ENCODE measurements around the gene SEMA5A.

The SEMA5A gene

DNA sequence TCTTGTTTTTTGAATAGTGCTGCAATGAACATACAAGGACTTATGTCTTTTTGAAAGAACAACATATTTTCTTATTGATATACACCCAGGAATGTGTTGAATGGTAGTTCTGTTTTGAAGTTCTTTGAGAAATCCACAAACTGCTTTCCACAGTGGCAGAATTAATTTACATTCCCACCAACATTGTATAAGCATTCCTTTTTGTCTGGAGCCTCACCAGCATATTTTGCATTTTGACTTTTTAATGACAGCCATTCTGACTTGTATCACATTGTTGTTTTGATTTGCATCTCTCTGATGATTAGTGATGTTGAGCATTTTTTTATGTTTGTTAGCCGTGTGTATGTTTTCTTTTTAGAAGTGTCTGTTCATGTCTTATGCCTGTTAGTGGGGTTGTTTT, 524.9 kb downstream of the SEMA5A start:
- H3K4me1 ChIP-seq (ENCODE audit: control insufficient read depth, insufficient read depth, low read length): no peaks in the 10 kb centered on the region
- POLR2A ChIA-PET: no interaction called here
- TF ChIP-seq ZNF138 (tag by site-specific recombination; IDR thresholded peaks at IDR 0.05; ENCODE audit: borderline replicate concordance) (no peak), ZNF621 (tag by site-specific recombination; IDR thresholded peaks at IDR 0.05) (no peak), ZNF747 (tag by site-specific recombination; IDR thresholded peaks at IDR 0.05) (no peak), ZNF530 (tag by site-specific recombination; IDR thresholded peaks at IDR 0.05; ENCODE audit: low read depth) (no peak), ZNF202 (tag by site-specific recombination; IDR thresholded peaks at IDR 0.05; ENCODE audit: borderline replicate concordance) (no peak), ZNF266 (tag by site-specific recombination; IDR thresholded peaks at IDR 0.05; ENCODE audit: low read depth) (no peak), PRDM1 (tag by site-specific recombination; IDR thresholded peaks at IDR 0.05) (no peak), KLF17 (tag by site-specific recombination; IDR thresholded peaks at IDR 0.05) (no peak), ZNF529 (tag by site-specific recombination; IDR thresholded peaks at IDR 0.05; ENCODE audit: insufficient replicate concordance) (no peak), WT1 (tag by site-specific recombination; IDR thresholded peaks at IDR 0.05) (no peak), SP2 (tag by site-specific recombination; IDR thresholded peaks at IDR 0.05) (no peak), ZNF610 (tag by site-specific recombination; IDR thresholded peaks at IDR 0.05; ENCODE audit: borderline replicate concordance) (no peak), ZNF23 (tag by site-specific recombination; IDR thresholded peaks at IDR 0.05; ENCODE audit: borderline replicate concordance) (no peak), ZNF629 (tag by site-specific recombination; IDR thresholded peaks at IDR 0.05) (no peak), ZNF521 (tag by site-specific recombination; IDR thresholded peaks at IDR 0.05) (no peak), ZNF140 (tag by site-specific recombination; IDR thresholded peaks at IDR 0.05) (no peak), ZNF518A (tag by site-specific recombination; conservative IDR thresholded peaks at IDR 0.05; ENCODE audit: low read depth) (no peak)
- TF ChIP-seq, protein P1, sequence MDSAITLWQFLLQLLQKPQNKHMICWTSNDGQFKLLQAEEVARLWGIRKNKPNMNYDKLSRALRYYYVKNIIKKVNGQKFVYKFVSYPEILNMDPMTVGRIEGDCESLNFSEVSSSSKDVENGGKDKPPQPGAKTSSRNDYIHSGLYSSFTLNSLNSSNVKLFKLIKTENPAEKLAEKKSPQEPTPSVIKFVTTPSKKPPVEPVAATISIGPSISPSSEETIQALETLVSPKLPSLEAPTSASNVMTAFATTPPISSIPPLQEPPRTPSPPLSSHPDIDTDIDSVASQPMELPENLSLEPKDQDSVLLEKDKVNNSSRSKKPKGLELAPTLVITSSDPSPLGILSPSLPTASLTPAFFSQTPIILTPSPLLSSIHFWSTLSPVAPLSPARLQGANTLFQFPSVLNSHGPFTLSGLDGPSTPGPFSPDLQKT (IDR thresholded peaks at IDR 0.05; ENCODE audit: borderline replicate concordance, low read depth, low read length): no peak
- TF ChIP-seq, protein P2, sequence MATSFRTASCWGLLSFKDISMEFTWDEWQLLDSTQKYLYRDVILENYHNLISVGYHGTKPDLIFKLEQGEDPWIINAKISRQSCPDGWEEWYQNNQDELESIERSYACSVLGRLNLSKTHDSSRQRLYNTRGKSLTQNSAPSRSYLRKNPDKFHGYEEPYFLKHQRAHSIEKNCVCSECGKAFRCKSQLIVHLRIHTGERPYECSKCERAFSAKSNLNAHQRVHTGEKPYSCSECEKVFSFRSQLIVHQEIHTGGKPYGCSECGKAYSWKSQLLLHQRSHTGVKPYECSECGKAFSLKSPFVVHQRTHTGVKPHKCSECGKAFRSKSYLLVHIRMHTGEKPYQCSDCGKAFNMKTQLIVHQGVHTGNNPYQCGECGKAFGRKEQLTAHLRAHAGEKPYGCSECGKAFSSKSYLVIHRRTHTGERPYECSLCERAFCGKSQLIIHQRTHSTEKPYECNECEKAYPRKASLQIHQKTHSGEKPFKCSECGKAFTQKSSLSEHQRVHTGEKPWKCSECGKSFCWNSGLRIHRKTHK (tag by site-specific recombination; IDR thresholded peaks at IDR 0.05): no peak
- TF ChIP-seq, protein P3, sequence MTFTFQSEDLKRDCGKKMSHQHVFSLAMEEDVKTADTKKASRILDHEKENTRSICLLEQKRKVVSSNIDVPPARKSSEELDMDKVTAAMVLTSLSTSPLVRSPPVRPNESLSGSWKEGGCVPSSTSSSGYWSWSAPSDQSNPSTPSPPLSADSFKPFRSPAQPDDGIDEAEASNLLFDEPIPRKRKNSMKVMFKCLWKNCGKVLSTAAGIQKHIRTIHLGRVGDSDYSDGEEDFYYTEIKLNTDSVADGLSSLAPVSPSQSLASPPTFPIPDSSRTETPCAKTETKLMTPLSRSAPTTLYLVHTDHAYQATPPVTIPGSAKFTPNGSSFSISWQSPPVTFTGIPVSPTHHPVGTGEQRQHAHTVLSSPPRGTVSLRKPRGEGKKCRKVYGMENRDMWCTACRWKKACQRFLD (tag by site-specific recombination; IDR thresholded peaks at IDR 0.05): no peak
- H3K4me3 ChIP-seq (ENCODE audit: low read depth, low read length): no peak overlapping the region
- CTCF ChIA-PET: no interaction called here
- H3K27ac ChIP-seq (ENCODE audit: extremely low read depth, low read depth, low read length): no peak overlapping the region
- no peaks in the 10 kb centered on the region for H3K36me3 ChIP-seq (ENCODE audit: control insufficient read depth in 2 of 2, insufficient read depth in 1 of 2, low read length in 2 of 2)
- no peaks in the 10 kb centered on the region; the same call in 1 of the 2 replicates for H3K9me3 ChIP-seq (ENCODE audit: control insufficient read depth, insufficient read depth, low read depth, low read length)
